IMR-90 (cell line): ENCODE results near the gene SLC28A2. TPM values are rescaled to one million over a fixed set of nuclear protein-coding genes. Genes with fewer than 3 reads are reported as not detected.

ENCODE experiments used
- ATAC-seq: fragments of 200-7000 bp; cut with Tn5 transposase; 2 replicates; pipeline ENCODE4 v1.9.1; 2020; ENCODE audit warnings: low read depth, mild to moderate bottlenecking, moderate library complexity
- BruUV-seq: library from RNA; stranded (reverse); fragments of 400-500 nt; replicated peaks from 2 replicates; lab custom pipeline; 2021; lab: Mats Ljungman, UMichigan
- CTCF ChIA-PET: fragments of 300-600 bp; formaldehyde crosslinking; extraction: SDS; loops from one replicate; lab custom pipeline; 2021; ENCODE audit warnings: antibody characterized with exemption; lab: Yijun Ruan, JAX
- POLR2A ChIA-PET: fragments of 300-600 bp; sonication (Branson Sonifier 250); formaldehyde crosslinking; loops from one replicate; lab custom pipeline; 2022; ENCODE audit warnings: antibody characterized with exemption; ENCODE audit not compliant: unreplicated experiment; lab: Charles Lee
- DNase-seq: peaks from one replicate; pipeline ENCODE4 v3.0.0; 2013
- H2AFZ ChIP-seq: replicated peaks from 2 replicates; pipeline ENCODE3; 2013; ENCODE audit warnings: low read length, mild to moderate bottlenecking; ENCODE audit not compliant: poor library complexity
- H2AK5ac ChIP-seq: 2 replicates; pipeline ENCODE4 v1.6.1; 2013; ENCODE audit warnings: low read depth, low read length, inconsistent platforms
- H2AK9ac ChIP-seq: replicated peaks from 2 replicates; pipeline ENCODE3; 2013; ENCODE audit warnings: mild to moderate bottlenecking, low read depth, low read length, moderate library complexity; ENCODE audit not compliant: poor library complexity
- H2BK120ac ChIP-seq: 2 replicates; pipeline ENCODE4 v1.6.1; 2013; ENCODE audit warnings: low read depth, low read length, inconsistent platforms
- H2BK15ac ChIP-seq: 3 replicates; pipeline ENCODE4 v1.6.1; 2013; ENCODE audit warnings: low read depth, low read length, inconsistent platforms
- H2BK20ac ChIP-seq: 2 replicates; pipeline ENCODE4 v1.6.1; 2013; ENCODE audit warnings: low read depth, mild to moderate bottlenecking, inconsistent platforms, low read length, moderate library complexity
- H2BK5ac ChIP-seq: 2 replicates; pipeline ENCODE4 v1.6.1; 2013; ENCODE audit warnings: mild to moderate bottlenecking, low read depth, low read length, inconsistent platforms; ENCODE audit not compliant: poor library complexity, severe bottlenecking
- H3K14ac ChIP-seq: replicated peaks from 2 replicates; pipeline ENCODE4 v1.6.1; 2013; ENCODE audit warnings: low read depth, low read length, inconsistent platforms
- H3K18ac ChIP-seq: 2 replicates; pipeline ENCODE4 v1.6.1; 2013; ENCODE audit warnings: low read depth, low read length, control low read depth
- H3K23ac ChIP-seq: 2 replicates; pipeline ENCODE4 v1.6.1; 2013; ENCODE audit warnings: low read depth, low read length, inconsistent platforms
- H3K27ac ChIP-seq: 2 replicates; pipeline ENCODE4 v1.5.1; 2013; ENCODE audit warnings: mild to moderate bottlenecking, control low read depth, low read length; ENCODE audit not compliant: insufficient read depth
- H3K27me3 ChIP-seq: 2 replicates; pipeline ENCODE4 v1.6.1; 2013; ENCODE audit warnings: low read length; ENCODE audit not compliant: control insufficient read depth, insufficient read depth
- H3K36me3 ChIP-seq: 2 replicates; pipeline ENCODE4 v1.6.1; 2013; ENCODE audit warnings: low read length, mixed read lengths; ENCODE audit not compliant: control insufficient read depth, insufficient read depth
- H3K4ac ChIP-seq: 2 replicates; pipeline ENCODE4 v1.6.1; 2013; ENCODE audit warnings: low read depth, low read length, inconsistent platforms
- H3K4me1 ChIP-seq: 2 replicates; pipeline ENCODE4 v1.6.1; 2013; ENCODE audit warnings: low read length, mixed read lengths; ENCODE audit not compliant: control insufficient read depth, insufficient read depth
- H3K4me2 ChIP-seq: 2 replicates; pipeline ENCODE4 v1.6.1; 2013; ENCODE audit warnings: low read depth, mild to moderate bottlenecking, control low read depth, low read length, moderate library complexity
- H3K4me3 ChIP-seq: 2 replicates; pipeline ENCODE4 v1.5.1; 2013; ENCODE audit warnings: low read depth, mild to moderate bottlenecking, control low read depth, low read length, moderate library complexity; ENCODE audit not compliant: insufficient read depth
- H3K56ac ChIP-seq: 2 replicates; pipeline ENCODE4 v1.6.1; 2013; ENCODE audit warnings: low read length, inconsistent platforms; ENCODE audit not compliant: insufficient read depth; ENCODE audit errors: extremely low read depth
- H3K79me1 ChIP-seq, 2 experiments: 2 replicates each; pipeline ENCODE4 v1.6.1; 2013; ENCODE audit warnings: low read length in 2 of 2, inconsistent platforms in 1 of 2, low read depth in 1 of 2
- H3K9ac ChIP-seq: 2 replicates; pipeline ENCODE4 v1.6.1; 2013; ENCODE audit warnings: low read depth, low read length, control low read depth
- H3K9me1 ChIP-seq: 2 replicates; pipeline ENCODE4 v1.6.1; 2013; ENCODE audit warnings: low read length, inconsistent platforms; ENCODE audit not compliant: insufficient read depth
- H3K9me3 ChIP-seq: 2 replicates; pipeline ENCODE4 v1.6.1; 2013; ENCODE audit warnings: low read length; ENCODE audit not compliant: control insufficient read depth, insufficient read depth
- H4K20me1 ChIP-seq: 2 replicates; pipeline ENCODE4 v1.6.1; 2013; ENCODE audit warnings: low read length, inconsistent platforms; ENCODE audit not compliant: insufficient read depth
- H4K5ac ChIP-seq: 2 replicates; pipeline ENCODE4 v1.6.1; 2013; ENCODE audit warnings: mild to moderate bottlenecking, low read depth, low read length, control low read depth
- H4K8ac ChIP-seq, 2 experiments: 2 replicates each; pipeline ENCODE4 v1.6.1; 2013; ENCODE audit warnings: low read depth in 2 of 2, low read length in 2 of 2, control low read depth in 1 of 2, inconsistent platforms in 1 of 2
- H4K91ac ChIP-seq: 2 replicates; pipeline ENCODE4 v1.6.1; 2013; ENCODE audit warnings: low read depth, low read length, inconsistent platforms; ENCODE audit not compliant: insufficient read depth
- RAD21 ChIP-seq: IDR thresholded peaks from 2 replicates; pipeline ENCODE4 v1.6.1; 2012; ENCODE audit warnings: low read length, improper control_type of control experiment
- RCOR1 ChIP-seq: IDR thresholded peaks from 2 replicates; pipeline ENCODE4 v1.6.1; 2012; ENCODE audit warnings: mild to moderate bottlenecking, low read length, improper control_type of control experiment; ENCODE audit not compliant: insufficient replicate concordance
- RFX5 ChIP-seq: IDR thresholded peaks from 2 replicates; pipeline ENCODE4 v1.8.0; 2012; ENCODE audit warnings: low read depth, mild to moderate bottlenecking, low read length, moderate library complexity
- USF2 ChIP-seq: fragments of 150-350 bp; IDR thresholded peaks from 2 replicates; pipeline ENCODE4 v1.6.1; 2017; ENCODE audit warnings: mild to moderate bottlenecking, antibody characterized with exemption, low read length, low read depth
- WGBS, 2 experiments: methylation state at CpG; one replicate each; pipeline versions ENCODE4 v1.1.5 to v1.1.7; 2013; ENCODE audit warnings: missing lambda C conversion rate in 2 of 2; ENCODE audit not compliant: insufficient read length in 1 of 2; ENCODE audit errors: extremely low coverage in 2 of 2; 5-methylcytosine and 5-hydroxymethylcytosine counted together
- dilution Hi-C: fragments of 300-500 bp; cut with HindIII; formaldehyde crosslinking; loops from one replicate; pipeline ENCODE4 v1.14.3; 2018; ENCODE audit warnings: low sequenced_read_pairs; ENCODE audit not compliant: unreplicated experiment
- in situ Hi-C: fragments of 300-500 bp; cut with MboI; formaldehyde crosslinking; loops from 3 replicates; pipeline ENCODE4 v1.14.3; 2019; ENCODE audit warnings: low sequenced_read_pairs, inconsistent platforms, mixed read lengths
- intact Hi-C: fragments of 100-400 bp; cut with micrococcal nuclease; formaldehyde crosslinking; loops from 2 replicates; pipeline ENCODE4 v1.10.0; 2022
- polyA plus RNA-seq, 3 experiments: library from polyadenylated mRNA; depleted of rRNA; stranded (reverse); fragments of >200 nt; gene quantifications; 2 replicates each; pipeline ENCODE4 v1.2.3, GENCODE V29; 2012; ENCODE audit warnings: low replicate concordance in 1 of 3
- total RNA-seq: library from RNA; depleted of rRNA; stranded (reverse); fragments of >200 nt; gene quantifications from 2 replicates; pipeline ENCODE4 v1.2.3, GENCODE V29; 2012

SLC28A2 gene
- total and polyA plus RNA-seq, 2 of the 4 experiments (the other 2 are of a cell fraction): not detected

- Histone ChIP-seq H4K8ac (no peak overlapping the region), H3K9ac (no peak overlapping the region), H3K27me3 (peaks cover 2% of the 10 kb centered on the region; the same call in 1 of the 2 replicates), H4K5ac (no peak overlapping the region), H2BK20ac (no peak overlapping the region), H3K14ac (no peak overlapping the region), H2BK5ac (no peak overlapping the region), H3K36me3 (no peaks in the 10 kb centered on the region), H2AFZ (no peak overlapping the region), H2BK120ac (no peak overlapping the region), H3K79me1 (no peaks in the 10 kb centered on the region), H3K4me2 (no peak overlapping the region), H2BK15ac (no peak overlapping the region), H3K18ac (no peak overlapping the region), H2AK5ac (no peak overlapping the region), H3K9me1 (no peaks in the 10 kb centered on the region), H3K56ac (no peak overlapping the region), H3K9me3 (no peaks in the 10 kb centered on the region), H3K23ac (no peak overlapping the region), H4K91ac (no peak overlapping the region), H2AK9ac (no peak overlapping the region), H3K4me1 (no peaks in the 10 kb centered on the region), H3K4me3 (no peak overlapping the region), H4K20me1 (no peaks in the 10 kb centered on the region), H3K27ac (no peak overlapping the region), H3K4ac (no peak overlapping the region)
- intact Hi-C loops: no loop called here
- dilution Hi-C loops: no loop called here
- DNase-seq (no peak), ATAC-seq (no peak)
- ChIA-PET POLR2A (no interaction called here), CTCF (interaction anchor here (1.4 kb wide), 1 partner anchor 15 kb away, joined by 3 read pairs; no protein-coding TSS in a partner anchor)
- TF ChIP-seq USF2 (no peak), RFX5 (no peak), RAD21 (no peak), RCOR1 (no peak)
- no TSS peak for BruUV-seq
- WGBS, 2 experiments: no CpG with 5 or more reads among the region's 4 CpGs
- in situ Hi-C loops: no loop called here
Measured at GRCh38 chr15:45306105-45306504, 54.1 kb downstream of the SLC28A2 start.
